HG02759 (cell line): ENCODE measurements around the gene NTN1.

Experiments
- ATAC-seq: cut with Tn5 transposase; IDR thresholded peaks from one replicate; pipeline ENCODE4 v1.9.1; 2021; ENCODE audit warnings: mild to moderate bottlenecking, moderate library complexity; ENCODE audit not compliant: unreplicated experiment

Gene NTN1

GRCh38 chr17:9228408-9229159 is 207.3 kb downstream of the NTN1 start:
- no peak for ATAC-seq

DNA sequence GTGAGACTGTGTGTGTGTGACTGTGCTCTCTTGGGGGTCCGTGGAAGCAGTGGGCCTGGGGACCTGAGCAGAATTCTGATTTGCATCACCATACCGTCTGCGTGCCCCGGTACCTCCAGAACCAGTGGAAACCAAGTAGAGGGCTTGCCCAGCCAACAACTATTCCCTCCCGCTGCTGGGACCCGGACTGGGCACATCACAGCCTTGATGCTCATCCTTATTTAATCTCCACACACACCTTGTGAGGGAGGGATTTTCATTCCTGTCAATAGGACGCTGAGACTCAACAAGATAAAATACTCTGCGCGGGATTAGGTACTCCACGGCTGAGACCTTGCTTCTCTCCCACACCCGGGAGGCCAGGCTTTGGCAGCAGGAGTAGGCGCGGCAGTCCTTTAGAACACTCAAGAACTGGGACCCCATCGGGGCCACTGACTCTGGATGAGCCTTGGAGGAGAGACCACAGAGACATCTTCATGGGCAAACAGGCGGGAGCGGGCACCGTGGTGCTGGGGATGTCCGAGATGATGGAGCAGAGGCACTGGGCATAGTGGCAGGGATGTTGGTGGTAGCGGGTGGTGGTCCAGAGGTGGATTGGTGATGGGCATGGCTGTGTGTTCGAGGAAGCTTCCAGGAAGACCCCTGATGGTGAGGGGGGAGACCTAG is 208.0 kb downstream of the NTN1 start:
- ATAC-seq = no peak

DNA sequence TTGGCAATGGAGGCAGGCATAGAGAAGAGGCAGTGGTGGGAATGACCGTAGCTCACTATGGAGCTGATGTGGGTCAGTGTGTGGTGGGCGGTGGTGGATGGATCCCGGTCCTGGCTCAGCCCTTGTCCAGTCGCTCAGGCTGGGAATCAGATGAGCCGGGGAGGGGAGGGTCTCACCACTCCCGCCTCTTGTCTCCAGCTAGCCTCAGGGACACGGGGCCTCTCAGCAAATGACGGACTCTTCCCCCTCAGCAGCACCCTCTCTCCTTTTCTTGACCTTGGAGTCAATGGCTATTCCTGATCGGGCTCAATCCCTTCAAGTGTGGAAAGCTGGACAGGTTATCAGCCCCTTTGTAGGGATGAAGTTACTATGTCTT is 208.5 kb downstream of the NTN1 start:
- no peak for ATAC-seq

DNA sequence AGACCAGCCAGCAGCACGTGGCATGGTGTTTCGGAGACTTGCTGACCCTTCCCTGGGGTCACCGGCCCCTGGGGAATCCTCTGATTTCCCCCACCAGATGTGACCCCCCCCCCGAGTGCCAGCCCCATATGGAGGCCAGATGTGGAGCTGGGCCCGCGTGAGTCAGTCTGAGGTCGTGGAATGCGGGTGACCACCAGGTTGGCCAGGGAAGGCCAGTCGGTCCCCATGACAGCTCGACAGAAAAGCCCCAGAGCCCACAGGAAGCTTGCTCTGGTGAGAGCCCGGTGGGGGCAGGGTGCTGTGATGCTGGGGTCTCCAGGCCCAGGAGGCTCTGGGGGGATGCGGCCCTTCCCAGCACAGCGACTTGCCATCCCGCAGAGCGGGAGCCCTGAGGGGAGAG is 209.0 kb downstream of the NTN1 start:
- ATAC-seq = no peak

GRCh38 chr17:9230861-9231260 is 209.6 kb downstream of the NTN1 start:
- no peak for ATAC-seq

DNA sequence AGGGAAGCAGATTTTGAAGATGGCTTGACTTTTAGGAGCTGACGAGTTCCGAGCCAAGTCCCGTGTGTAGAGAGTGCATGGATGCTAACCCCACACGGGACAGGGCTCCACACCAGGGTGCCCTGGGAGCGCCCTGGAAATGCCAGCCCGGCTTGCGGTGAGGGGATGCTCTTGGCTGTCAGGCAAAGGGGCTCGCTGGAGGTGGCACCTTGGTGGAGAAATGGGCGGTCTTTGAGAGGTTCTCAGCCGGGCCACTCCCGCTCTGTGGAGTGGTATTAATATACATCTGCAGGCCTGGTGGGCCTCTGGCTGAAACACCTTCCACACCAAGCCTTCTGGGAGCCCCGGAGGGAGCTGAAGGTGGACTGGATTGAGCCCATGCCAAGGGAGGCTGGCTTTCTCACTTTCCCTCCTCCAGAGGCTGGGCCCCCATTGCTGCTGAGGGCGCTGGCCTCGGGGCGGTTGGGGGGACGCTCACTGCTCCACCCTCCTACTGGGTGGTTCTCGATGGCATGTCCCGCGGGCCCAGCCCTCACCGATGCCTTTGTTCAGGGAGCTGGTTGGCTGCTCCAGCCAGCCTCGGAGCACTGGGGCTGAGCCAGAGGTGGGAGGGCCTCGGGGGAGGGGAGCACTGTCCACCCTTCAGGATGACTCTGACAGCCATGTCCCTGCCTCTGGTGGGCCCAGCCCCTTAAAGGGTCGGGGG is 210.3 kb downstream of the NTN1 start:
- ATAC-seq = no peak

DNA sequence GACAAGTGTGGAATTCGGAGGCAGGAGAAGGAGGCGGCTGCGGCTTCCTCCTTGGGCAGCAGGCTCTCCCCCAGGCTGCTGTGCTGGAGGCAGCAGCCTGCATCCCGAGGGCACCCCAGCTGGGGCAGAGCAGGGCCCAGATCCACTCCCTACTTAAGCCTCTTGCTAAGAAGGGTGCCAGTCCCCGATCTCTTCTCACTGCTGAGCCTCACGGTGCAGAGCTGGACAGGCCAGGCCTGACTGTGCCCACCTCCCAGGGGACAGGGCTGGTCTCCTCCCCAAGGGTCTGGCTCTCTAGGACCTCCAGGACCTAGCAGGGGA is 210.8 kb downstream of the NTN1 start:
- ATAC-seq = no peak

DNA sequence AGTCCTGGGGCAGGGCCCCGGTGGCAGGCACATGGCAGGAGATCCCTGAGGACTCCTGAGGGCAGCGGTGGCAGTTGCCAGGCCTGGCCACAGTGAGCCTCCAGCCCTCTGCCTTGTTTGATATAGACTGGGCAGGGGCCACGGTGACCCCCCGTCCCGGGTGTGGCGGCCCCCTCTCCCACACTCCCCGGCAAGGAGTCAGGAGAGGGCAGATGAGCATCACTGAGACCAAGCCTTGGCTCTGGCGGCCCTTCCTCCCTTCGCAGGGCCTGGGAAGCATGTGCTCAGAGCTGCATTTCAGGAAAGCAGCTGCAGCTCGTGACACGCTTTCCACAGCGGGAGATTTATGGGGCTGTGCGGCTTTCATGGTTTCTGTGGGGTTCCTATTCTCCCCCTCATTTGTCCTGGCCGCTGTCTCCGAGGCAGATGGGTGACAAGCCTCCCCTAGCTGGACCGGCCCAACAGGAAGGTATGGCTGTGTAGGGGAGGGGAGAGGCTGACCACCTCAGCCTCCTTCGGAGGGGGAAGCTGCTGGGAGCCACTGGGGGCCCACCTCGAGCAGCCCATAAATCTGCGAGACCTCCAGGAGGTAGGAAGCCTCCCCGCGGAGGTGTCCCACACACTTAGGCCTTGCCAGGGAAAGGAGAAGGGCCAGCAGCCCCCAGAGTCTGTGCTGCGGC is 211.4 kb downstream of the NTN1 start:
- no peak for ATAC-seq

- no peak for ATAC-seq
Observed at GRCh38 chr17:9233271-9233599, 211.9 kb downstream of the NTN1 start.

- no peak for ATAC-seq
Observed at GRCh38 chr17:9233761-9234160, 212.5 kb downstream of the NTN1 start.

DNA sequence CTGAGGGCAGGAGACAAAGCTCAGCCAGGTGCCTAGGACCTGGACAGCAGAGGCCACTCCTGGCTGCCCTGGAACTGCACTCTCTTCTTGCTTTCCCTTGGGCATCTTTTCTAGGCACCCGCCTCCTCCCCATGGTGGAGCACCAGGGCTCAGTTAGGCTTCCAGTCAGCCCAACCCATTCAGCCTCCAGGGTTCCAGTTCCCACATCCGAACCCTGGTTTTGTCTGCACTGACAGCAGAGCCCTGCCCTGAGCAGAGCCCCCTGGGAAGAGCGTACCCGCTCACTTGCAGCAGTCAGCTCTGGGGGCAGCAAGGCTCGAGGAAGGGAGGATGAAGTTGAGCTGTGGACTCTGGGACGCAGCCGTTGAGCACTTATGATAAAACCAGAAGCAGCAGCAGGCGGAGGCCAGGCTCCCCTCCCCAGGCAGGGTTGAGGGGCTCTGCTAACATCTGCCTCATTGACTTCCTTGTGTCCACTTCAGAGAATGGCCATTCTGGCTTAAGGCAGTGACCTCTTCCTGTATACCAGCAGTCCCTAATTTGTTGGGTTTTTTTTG is 213.2 kb downstream of the NTN1 start:
- no peak for ATAC-seq

DNA sequence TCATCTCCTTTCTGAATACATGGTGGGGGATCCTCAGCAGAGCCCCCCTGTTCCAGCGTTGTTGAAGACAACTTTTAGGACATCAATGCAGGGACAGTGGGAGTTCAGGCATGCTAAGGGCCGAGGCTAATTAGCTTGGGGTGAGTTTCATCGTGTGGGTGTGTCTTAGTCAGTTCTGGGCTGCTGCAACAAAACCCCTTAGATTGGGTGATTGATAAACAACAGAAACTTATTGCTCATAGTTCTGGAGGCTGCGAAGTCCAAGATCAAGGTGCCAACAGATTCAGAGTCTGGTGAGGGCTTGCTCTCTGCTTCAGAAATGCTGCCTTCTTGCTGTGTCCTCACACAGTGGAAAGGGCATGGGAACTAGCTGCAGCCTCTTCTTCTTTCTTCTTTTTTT is 214.0 kb downstream of the NTN1 start:
- ATAC-seq = no peak

DNA sequence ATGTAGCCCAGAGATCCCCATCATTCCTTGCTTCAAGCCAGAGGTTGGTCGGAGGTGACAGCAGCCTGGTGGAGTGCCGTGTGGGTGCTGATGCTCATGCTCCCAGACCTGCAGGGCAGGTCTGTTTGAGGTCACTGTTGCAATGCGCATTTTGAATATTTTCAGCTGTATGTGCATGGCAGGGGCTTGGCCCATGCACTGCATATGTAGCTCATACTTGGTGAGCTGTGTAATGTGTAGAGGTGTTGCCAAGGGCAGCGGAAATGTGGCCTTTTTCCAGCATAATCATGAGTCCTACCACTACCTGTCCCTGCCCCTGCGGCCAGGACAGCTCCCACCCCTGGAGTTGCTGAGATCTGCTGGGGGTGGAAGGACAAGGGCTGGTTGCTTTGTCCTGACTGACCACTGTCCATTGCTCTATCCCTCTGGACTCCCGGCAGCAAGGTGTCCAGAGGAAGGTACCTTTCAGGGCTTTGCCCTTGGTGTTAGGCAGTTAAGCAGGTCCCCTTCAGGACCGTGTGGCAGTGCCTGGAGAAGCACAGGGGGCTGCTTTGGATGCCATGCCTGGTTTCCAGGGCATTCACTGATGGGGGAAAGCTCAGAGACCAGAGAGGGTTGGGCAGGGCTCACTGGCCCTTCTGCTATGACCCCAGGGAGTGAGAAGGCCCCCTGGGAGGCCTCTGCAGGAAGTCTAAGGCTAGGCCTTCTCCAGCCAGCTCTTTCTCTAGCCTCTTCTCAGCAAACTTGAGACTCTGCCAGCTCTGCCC is 215.2 kb downstream of the NTN1 start:
- no peak for ATAC-seq

DNA sequence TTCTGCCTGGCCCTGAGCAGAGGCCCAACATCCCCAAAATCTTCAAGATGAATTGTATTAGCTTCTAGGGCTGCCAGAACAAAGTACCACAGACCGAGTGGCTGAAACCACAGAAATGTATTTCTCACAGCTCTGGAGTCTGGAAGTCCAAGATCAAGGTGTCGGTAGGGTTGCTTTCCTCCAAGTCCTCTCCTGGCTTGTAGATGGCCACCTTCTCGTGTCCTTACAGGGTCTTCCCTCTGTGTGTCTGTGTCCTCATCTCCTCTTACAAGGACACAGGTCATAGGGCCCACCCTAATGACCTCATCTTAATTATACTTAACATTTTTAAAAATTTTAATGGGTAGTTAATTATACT is 215.7 kb downstream of the NTN1 start:
- ATAC-seq = no peak

DNA sequence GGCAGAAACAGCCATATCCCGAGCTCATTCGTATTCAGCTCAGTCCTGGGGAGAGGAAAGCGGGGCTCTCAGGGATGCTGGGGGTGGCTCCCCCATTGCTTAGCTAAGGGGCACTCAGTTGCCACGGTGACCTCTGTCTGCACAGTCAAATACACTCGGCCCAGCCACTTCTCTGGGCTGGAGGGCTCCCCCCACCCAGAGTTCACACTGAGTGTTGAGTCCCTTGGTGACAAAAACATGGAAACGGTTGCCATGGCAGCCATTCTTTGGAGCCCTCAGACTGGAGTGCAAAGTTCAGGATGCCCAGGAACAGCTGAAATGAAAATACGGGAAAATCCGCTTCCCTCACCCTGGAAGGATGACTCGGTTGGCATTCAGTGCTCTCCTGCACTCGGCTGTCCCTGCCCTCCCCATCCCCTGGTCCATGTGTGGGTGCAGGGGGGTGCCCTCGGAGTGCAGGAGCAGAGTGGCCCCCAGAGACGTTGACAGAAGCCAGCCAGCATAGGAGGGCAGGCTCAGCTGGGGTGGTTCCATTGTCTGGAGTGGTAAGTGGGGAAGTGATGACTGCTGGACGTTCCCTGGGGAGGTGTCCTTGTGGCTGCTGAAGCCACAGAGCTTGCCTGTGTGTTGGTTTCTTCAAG is 216.5 kb downstream of the NTN1 start:
- no peak for ATAC-seq

DNA sequence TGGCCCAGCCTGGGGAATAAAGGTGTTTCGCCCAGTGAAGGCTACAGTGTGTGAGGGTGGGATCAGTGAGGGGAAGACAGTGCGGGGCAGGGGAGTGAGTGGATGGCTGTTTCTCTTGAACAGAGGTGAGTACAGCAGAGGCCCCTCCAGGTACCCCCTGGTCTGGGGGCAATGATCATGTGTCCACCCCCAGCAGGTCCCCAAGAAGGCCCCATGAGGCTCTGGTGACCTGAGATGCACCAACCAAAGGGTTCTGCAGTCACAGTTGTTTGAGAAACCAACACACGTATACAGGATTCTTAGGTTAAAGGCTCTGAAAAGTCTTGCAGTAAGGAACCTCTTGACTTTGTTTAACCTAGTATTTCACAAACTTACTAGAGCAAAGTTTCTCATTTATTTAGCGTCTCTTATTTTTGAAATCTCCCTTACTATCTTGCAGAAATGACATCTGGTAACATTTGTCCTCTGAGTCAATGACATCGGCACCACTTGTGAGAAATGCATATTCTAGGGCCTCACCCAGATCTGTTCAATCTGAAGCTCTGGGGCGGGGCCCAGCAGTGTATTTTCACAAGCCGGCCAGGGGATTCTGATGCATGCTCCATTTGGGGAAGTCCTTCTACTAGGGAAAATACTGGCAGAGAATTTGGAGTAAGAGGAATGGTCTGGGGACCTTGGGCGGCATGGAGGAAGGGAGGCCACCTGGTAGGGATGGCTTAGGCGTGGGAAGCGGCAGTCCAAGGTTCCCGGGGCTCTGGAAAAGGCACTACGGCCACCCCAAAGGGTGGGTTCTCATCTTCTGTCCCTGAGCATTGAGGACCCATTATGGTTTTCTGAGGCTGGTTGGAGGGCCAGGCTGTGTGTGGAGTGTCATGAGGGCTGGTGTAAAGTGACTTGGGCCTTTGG is 217.3 kb downstream of the NTN1 start:
- no peak for ATAC-seq

GRCh38 chr17:9239246-9239792 is 218.0 kb downstream of the NTN1 start:
- no peak for ATAC-seq

DNA sequence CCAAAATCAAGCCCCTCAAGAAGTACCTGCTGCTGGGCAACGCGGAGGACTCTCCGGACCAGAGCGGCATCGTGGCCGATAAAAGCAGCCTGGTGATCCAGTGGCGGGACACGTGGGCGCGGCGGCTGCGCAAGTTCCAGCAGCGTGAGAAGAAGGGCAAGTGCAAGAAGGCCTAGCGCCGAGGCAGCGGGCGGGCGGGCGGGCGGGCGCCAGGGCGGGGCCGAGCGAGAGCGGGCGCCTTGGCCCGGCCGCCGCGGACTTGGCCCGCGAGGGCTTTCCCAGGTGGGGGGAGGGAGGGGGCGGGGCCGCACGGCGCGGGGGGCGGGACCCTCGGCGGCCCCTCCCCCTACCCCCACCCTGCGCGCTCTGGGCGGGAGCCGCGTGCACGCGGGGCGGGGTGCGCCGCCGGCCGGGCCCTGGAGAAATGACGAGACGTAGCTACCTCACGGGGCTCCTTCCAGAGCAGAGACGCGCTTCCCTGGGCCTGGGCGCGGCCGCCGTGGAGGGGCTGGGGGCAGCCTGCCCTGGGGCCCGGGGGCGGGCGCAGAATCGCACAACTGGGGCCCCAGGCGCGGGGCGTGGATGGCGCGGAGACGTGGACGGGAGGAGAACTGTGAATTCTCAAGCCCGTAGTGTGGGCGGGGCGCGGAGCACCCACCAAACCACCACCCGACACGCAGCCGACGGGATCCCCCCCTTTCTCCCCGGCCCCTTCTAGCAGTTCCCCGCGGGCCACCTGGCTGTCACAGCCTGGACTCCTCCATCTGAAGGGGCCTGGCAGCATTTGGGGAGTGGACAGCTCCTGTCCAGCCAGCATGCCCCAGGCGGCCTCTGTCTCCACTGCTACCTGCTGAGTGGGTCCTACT is 218.7 kb downstream of the NTN1 start:
- ATAC-seq = peak; percentile 64
